ENCODE results near the gene CD82.

DNA sequence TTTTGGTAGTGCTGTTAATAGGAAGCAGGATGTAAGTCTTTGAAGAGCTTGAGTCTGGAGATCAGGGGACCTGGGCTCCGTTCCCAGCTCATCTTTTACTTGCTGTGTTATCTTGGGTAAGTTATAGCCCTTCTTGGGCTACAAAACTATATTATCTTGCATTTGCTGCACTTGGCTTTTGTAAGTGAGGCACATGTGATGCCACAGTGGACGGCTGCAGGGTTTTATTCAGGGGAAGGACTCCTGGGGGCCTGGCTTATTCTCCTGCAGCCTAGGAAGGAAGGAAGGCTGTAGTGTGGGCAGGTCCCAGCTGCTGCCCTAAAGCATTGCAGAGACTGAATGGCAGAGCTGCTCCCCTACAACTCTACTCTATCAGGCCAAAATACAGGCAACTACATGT is 6.4 kb downstream of the CD82 start:
- TF ChIP-seq, protein P1, sequence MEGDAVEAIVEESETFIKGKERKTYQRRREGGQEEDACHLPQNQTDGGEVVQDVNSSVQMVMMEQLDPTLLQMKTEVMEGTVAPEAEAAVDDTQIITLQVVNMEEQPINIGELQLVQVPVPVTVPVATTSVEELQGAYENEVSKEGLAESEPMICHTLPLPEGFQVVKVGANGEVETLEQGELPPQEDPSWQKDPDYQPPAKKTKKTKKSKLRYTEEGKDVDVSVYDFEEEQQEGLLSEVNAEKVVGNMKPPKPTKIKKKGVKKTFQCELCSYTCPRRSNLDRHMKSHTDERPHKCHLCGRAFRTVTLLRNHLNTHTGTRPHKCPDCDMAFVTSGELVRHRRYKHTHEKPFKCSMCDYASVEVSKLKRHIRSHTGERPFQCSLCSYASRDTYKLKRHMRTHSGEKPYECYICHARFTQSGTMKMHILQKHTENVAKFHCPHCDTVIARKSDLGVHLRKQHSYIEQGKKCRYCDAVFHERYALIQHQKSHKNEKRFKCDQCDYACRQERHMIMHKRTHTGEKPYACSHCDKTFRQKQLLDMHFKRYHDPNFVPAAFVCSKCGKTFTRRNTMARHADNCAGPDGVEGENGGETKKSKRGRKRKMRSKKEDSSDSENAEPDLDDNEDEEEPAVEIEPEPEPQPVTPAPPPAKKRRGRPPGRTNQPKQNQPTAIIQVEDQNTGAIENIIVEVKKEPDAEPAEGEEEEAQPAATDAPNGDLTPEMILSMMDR (IDR thresholded peaks at IDR 0.05; ENCODE audit: control extremely low read depth in 1 of 3, insufficient read depth in 1 of 3, low read depth in 1 of 3, low read length in 3 of 3) = no peak
- TF ChIP-seq ZNF274 (IDR thresholded peaks at IDR 0.05; ENCODE audit: borderline replicate concordance, extremely low read depth, low read length) (no peak), SUZ12 (IDR thresholded peaks at IDR 0.05; ENCODE audit: low read length) (no peak), BCL11A (IDR thresholded peaks at IDR 0.05; ENCODE audit: low read depth in 2 of 2, low read length in 2 of 2) (no peak), RAD21 (IDR thresholded peaks at IDR 0.05 in 1 of 2, conservative IDR thresholded peaks at IDR 0.05 in 1 of 2; ENCODE audit: low read depth in 2 of 2, low read length in 2 of 2) (no peak), PHF8 (conservative IDR thresholded peaks at IDR 0.05; ENCODE audit: low read depth, low read length) (no peak), POLR2A (IDR thresholded peaks at IDR 0.05; ENCODE audit: control extremely low read depth in 1 of 2, low read depth in 2 of 2, low read length in 2 of 2) (no peak), POLR2AphosphoS5 (IDR thresholded peaks at IDR 0.05; ENCODE audit: low read depth, low read length) (no peak), TEAD4 (IDR thresholded peaks at IDR 0.05; ENCODE audit: low read depth, low read length) (no peak), CHD1 (IDR thresholded peaks at IDR 0.05; ENCODE audit: low read depth, low read length) (no peak), EZH2 (IDR thresholded peaks at IDR 0.05; ENCODE audit: low read depth, low read length, severe bottlenecking) (no peak), JUN (IDR thresholded peaks at IDR 0.05; ENCODE audit: low read depth, low read length) (no peak), EGR1 (IDR thresholded peaks at IDR 0.05; ENCODE audit: borderline replicate concordance, low read depth, low read length) (no peak)
- TF ChIP-seq, protein P2, sequence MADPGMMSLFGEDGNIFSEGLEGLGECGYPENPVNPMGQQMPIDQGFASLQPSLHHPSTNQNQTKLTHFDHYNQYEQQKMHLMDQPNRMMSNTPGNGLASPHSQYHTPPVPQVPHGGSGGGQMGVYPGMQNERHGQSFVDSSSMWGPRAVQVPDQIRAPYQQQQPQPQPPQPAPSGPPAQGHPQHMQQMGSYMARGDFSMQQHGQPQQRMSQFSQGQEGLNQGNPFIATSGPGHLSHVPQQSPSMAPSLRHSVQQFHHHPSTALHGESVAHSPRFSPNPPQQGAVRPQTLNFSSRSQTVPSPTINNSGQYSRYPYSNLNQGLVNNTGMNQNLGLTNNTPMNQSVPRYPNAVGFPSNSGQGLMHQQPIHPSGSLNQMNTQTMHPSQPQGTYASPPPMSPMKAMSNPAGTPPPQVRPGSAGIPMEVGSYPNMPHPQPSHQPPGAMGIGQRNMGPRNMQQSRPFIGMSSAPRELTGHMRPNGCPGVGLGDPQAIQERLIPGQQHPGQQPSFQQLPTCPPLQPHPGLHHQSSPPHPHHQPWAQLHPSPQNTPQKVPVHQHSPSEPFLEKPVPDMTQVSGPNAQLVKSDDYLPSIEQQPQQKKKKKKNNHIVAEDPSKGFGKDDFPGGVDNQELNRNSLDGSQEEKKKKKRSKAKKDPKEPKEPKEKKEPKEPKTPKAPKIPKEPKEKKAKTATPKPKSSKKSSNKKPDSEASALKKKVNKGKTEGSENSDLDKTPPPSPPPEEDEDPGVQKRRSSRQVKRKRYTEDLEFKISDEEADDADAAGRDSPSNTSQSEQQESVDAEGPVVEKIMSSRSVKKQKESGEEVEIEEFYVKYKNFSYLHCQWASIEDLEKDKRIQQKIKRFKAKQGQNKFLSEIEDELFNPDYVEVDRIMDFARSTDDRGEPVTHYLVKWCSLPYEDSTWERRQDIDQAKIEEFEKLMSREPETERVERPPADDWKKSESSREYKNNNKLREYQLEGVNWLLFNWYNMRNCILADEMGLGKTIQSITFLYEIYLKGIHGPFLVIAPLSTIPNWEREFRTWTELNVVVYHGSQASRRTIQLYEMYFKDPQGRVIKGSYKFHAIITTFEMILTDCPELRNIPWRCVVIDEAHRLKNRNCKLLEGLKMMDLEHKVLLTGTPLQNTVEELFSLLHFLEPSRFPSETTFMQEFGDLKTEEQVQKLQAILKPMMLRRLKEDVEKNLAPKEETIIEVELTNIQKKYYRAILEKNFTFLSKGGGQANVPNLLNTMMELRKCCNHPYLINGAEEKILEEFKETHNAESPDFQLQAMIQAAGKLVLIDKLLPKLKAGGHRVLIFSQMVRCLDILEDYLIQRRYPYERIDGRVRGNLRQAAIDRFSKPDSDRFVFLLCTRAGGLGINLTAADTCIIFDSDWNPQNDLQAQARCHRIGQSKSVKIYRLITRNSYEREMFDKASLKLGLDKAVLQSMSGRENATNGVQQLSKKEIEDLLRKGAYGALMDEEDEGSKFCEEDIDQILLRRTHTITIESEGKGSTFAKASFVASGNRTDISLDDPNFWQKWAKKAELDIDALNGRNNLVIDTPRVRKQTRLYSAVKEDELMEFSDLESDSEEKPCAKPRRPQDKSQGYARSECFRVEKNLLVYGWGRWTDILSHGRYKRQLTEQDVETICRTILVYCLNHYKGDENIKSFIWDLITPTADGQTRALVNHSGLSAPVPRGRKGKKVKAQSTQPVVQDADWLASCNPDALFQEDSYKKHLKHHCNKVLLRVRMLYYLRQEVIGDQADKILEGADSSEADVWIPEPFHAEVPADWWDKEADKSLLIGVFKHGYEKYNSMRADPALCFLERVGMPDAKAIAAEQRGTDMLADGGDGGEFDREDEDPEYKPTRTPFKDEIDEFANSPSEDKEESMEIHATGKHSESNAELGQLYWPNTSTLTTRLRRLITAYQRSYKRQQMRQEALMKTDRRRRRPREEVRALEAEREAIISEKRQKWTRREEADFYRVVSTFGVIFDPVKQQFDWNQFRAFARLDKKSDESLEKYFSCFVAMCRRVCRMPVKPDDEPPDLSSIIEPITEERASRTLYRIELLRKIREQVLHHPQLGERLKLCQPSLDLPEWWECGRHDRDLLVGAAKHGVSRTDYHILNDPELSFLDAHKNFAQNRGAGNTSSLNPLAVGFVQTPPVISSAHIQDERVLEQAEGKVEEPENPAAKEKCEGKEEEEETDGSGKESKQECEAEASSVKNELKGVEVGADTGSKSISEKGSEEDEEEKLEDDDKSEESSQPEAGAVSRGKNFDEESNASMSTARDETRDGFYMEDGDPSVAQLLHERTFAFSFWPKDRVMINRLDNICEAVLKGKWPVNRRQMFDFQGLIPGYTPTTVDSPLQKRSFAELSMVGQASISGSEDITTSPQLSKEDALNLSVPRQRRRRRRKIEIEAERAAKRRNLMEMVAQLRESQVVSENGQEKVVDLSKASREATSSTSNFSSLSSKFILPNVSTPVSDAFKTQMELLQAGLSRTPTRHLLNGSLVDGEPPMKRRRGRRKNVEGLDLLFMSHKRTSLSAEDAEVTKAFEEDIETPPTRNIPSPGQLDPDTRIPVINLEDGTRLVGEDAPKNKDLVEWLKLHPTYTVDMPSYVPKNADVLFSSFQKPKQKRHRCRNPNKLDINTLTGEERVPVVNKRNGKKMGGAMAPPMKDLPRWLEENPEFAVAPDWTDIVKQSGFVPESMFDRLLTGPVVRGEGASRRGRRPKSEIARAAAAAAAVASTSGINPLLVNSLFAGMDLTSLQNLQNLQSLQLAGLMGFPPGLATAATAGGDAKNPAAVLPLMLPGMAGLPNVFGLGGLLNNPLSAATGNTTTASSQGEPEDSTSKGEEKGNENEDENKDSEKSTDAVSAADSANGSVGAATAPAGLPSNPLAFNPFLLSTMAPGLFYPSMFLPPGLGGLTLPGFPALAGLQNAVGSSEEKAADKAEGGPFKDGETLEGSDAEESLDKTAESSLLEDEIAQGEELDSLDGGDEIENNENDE (IDR thresholded peaks at IDR 0.05; ENCODE audit: insufficient replicate concordance, low read length) = no peak
